ENCODE measurements around the gene ADGRD1.

The ADGRD1 gene

GRCh38 chr12:130958557-130959140, 4.9 kb downstream of the ADGRD1 start:
- TF ChIP-seq CTCF (IDR thresholded peaks at IDR 0.05; ENCODE audit: low read depth, low read length, poor library complexity, severe bottlenecking): no peak
- no peak for TF ChIP-seq EZH2phosphoT487 (IDR thresholded peaks at IDR 0.05; ENCODE audit: borderline replicate concordance, low read length)
- H3K27ac ChIP-seq (ENCODE audit: low read depth, low read length): no peak overlapping the region
- no peaks in the 10 kb centered on the region for H3K27me3 ChIP-seq (ENCODE audit: control insufficient read depth, low read length)
- no peak overlapping the region for H3K4me2 ChIP-seq (ENCODE audit: low read length)
- H3K9me2 ChIP-seq (replicated peaks; ENCODE audit: control insufficient read depth, low read length): no peaks in the 10 kb centered on the region
- no peak overlapping the region for H3K4me3 ChIP-seq (ENCODE audit: low read length)
- H3K4me1 ChIP-seq (ENCODE audit: control insufficient read depth, low read length): peaks cover 29% of the 10 kb centered on the region
- no peaks in the 10 kb centered on the region for H3K9me3 ChIP-seq (ENCODE audit: control insufficient read depth, insufficient read depth, low read length)
- H3K79me2 ChIP-seq (ENCODE audit: control insufficient read depth, low read length): no peaks in the 10 kb centered on the region
- 0 out of 2 replicates have a peak, but pooled peaks cover 2% of the 10 kb centered on the region for H3F3A ChIP-seq (ENCODE audit: control insufficient read depth, insufficient read depth)
- no peaks in the 10 kb centered on the region for H3K36me3 ChIP-seq (ENCODE audit: control insufficient read depth, low read length)
- H4K20me1 ChIP-seq (ENCODE audit: control insufficient read depth, insufficient read depth, low read depth, low read length): no peaks in the 10 kb centered on the region

GRCh38 chr12:130959632-130960031, 5.9 kb downstream of the ADGRD1 start:
- Histone ChIP-seq H3K27ac (ENCODE audit: low read depth, low read length) (no peak overlapping the region), H3K27me3 (ENCODE audit: control insufficient read depth, low read length) (no peaks in the 10 kb centered on the region), H3K36me3 (ENCODE audit: control insufficient read depth, low read length) (no peaks in the 10 kb centered on the region), H3K4me2 (ENCODE audit: low read length) (no peak overlapping the region), H3F3A (ENCODE audit: control insufficient read depth, insufficient read depth) (0 out of 2 replicates have a peak, but pooled peaks cover 2% of the 10 kb centered on the region), H4K20me1 (ENCODE audit: control insufficient read depth, insufficient read depth, low read depth, low read length) (no peaks in the 10 kb centered on the region), H3K79me2 (ENCODE audit: control insufficient read depth, low read length) (no peaks in the 10 kb centered on the region), H3K9me3 (ENCODE audit: control insufficient read depth, insufficient read depth, low read length) (no peaks in the 10 kb centered on the region), H3K4me1 (ENCODE audit: control insufficient read depth, low read length) (peaks cover 19% of the 10 kb centered on the region), H3K4me3 (ENCODE audit: low read length) (no peak overlapping the region), H3K9me2 (replicated peaks; ENCODE audit: control insufficient read depth, low read length) (no peaks in the 10 kb centered on the region)
- no peak for TF ChIP-seq CTCF (IDR thresholded peaks at IDR 0.05; ENCODE audit: low read depth, low read length, poor library complexity, severe bottlenecking)
- TF ChIP-seq EZH2phosphoT487 (IDR thresholded peaks at IDR 0.05; ENCODE audit: borderline replicate concordance, low read length): no peak

GRCh38 chr12:130960058-130960457, 6.4 kb downstream of the ADGRD1 start:
- Histone ChIP-seq H3K9me3 (ENCODE audit: control insufficient read depth, insufficient read depth, low read length) (no peaks in the 10 kb centered on the region), H3K36me3 (ENCODE audit: control insufficient read depth, low read length) (no peaks in the 10 kb centered on the region), H3K27me3 (ENCODE audit: control insufficient read depth, low read length) (no peaks in the 10 kb centered on the region), H3K79me2 (ENCODE audit: control insufficient read depth, low read length) (no peaks in the 10 kb centered on the region), H3K9me2 (replicated peaks; ENCODE audit: control insufficient read depth, low read length) (no peaks in the 10 kb centered on the region), H3K4me1 (ENCODE audit: control insufficient read depth, low read length) (peaks cover 17% of the 10 kb centered on the region), H4K20me1 (ENCODE audit: control insufficient read depth, insufficient read depth, low read depth, low read length) (no peaks in the 10 kb centered on the region), H3K27ac (ENCODE audit: low read depth, low read length) (no peak overlapping the region), H3K4me2 (ENCODE audit: low read length) (no peak overlapping the region), H3K4me3 (ENCODE audit: low read length) (no peak overlapping the region), H3F3A (ENCODE audit: control insufficient read depth, insufficient read depth) (0 out of 2 replicates have a peak, but pooled peaks cover 2% of the 10 kb centered on the region)
- TF ChIP-seq EZH2phosphoT487 (IDR thresholded peaks at IDR 0.05; ENCODE audit: borderline replicate concordance, low read length): no peak
- TF ChIP-seq CTCF (IDR thresholded peaks at IDR 0.05; ENCODE audit: low read depth, low read length, poor library complexity, severe bottlenecking): no peak
